Measurements from ENCODE around the gene TRIM74. TPM values are rescaled to one million over a fixed set of nuclear protein-coding genes. Genes with fewer than 3 reads are reported as not detected.
A peak's percentile ranks its signal among the peaks of the same experiment; 100 is the strongest.
"Not testable (repeated sequence)": the region's sequence is repeated elsewhere in the genome, so short reads cannot be mapped to it uniquely, and the experiment has no call there.

Gene TRIM74
- total RNA-seq, result under 1 TPM in 1 of 2 experiments, not detected in 1; 0.35 TPM

- H3K27me3 Mint-ChIP-seq, H3K9me3 Mint-ChIP-seq, H3K36me3 Mint-ChIP-seq, H3K27ac Mint-ChIP-seq, DNase-seq, H3K4me1 Mint-ChIP-seq, H3K4me3 Mint-ChIP-seq: not testable (repeated sequence)
Measured at GRCh38 chr7:72968980-72969516, at the start of gene TRIM74. TSS of gene TRIM74 (minus strand) at chr7:72969466. CDS start at chr7:72966157, 3,309 bp downstream.

- not testable (repeated sequence) for H3K4me1 Mint-ChIP-seq, H3K36me3 Mint-ChIP-seq, H3K27me3 Mint-ChIP-seq, H3K9me3 Mint-ChIP-seq, DNase-seq, H3K27ac Mint-ChIP-seq
- peak overlapping the region; percentile 65 for H3K4me3 Mint-ChIP-seq
Measured at GRCh38 chr7:73006491-73006890, 37.2 kb upstream of the TRIM74 start.

GRCh38 chr7:73005693-73006447 is 36.6 kb upstream of the TRIM74 start:
- Mint-ChIP-seq H3K4me3 (peak overlapping the region; percentile 86), H3K27ac (peak overlapping the region; percentile 97)
- H3K27me3 Mint-ChIP-seq, H3K4me1 Mint-ChIP-seq, H3K9me3 Mint-ChIP-seq, H3K36me3 Mint-ChIP-seq: not testable (repeated sequence)
- peak; percentile 95 for DNase-seq

- peak overlapping the region; percentile 97 for H3K27ac Mint-ChIP-seq
- H3K27me3 Mint-ChIP-seq, H3K36me3 Mint-ChIP-seq, H3K4me1 Mint-ChIP-seq, H3K9me3 Mint-ChIP-seq: not testable (repeated sequence)
- peak; percentile 87 for DNase-seq
- peak overlapping the region; percentile 86 for H3K4me3 Mint-ChIP-seq
Measured at GRCh38 chr7:73005356-73005692, 36.1 kb upstream of the TRIM74 start.

- not testable (repeated sequence) for H3K4me3 Mint-ChIP-seq, DNase-seq, H3K9me3 Mint-ChIP-seq, H3K27ac Mint-ChIP-seq, H3K36me3 Mint-ChIP-seq, H3K4me1 Mint-ChIP-seq, H3K27me3 Mint-ChIP-seq
Measured at GRCh38 chr7:72997887-72998468, 28.7 kb upstream of the TRIM74 start.

- H3K27me3 Mint-ChIP-seq, DNase-seq, H3K36me3 Mint-ChIP-seq, H3K9me3 Mint-ChIP-seq, H3K4me1 Mint-ChIP-seq, H3K4me3 Mint-ChIP-seq, H3K27ac Mint-ChIP-seq: not testable (repeated sequence)
Measured at GRCh38 chr7:72997447-72997846, 28.2 kb upstream of the TRIM74 start.

GRCh38 chr7:72995484-72995883 is 26.2 kb upstream of the TRIM74 start:
- H3K27ac Mint-ChIP-seq, H3K4me3 Mint-ChIP-seq, DNase-seq, H3K36me3 Mint-ChIP-seq, H3K27me3 Mint-ChIP-seq, H3K9me3 Mint-ChIP-seq, H3K4me1 Mint-ChIP-seq: not testable (repeated sequence)

GRCh38 chr7:72990146-72990913 is 21.1 kb upstream of the TRIM74 start:
- not testable (repeated sequence) for DNase-seq, H3K36me3 Mint-ChIP-seq, H3K4me1 Mint-ChIP-seq, H3K27ac Mint-ChIP-seq, H3K27me3 Mint-ChIP-seq, H3K9me3 Mint-ChIP-seq, H3K4me3 Mint-ChIP-seq

GRCh38 chr7:72982084-72982483 is 12.8 kb upstream of the TRIM74 start:
- H3K36me3 Mint-ChIP-seq, H3K4me1 Mint-ChIP-seq, DNase-seq, H3K27me3 Mint-ChIP-seq, H3K27ac Mint-ChIP-seq, H3K4me3 Mint-ChIP-seq, H3K9me3 Mint-ChIP-seq: not testable (repeated sequence)

GRCh38 chr7:72980382-72980781 is 11.1 kb upstream of the TRIM74 start:
- not testable (repeated sequence) for H3K9me3 Mint-ChIP-seq, DNase-seq, H3K4me1 Mint-ChIP-seq, H3K27me3 Mint-ChIP-seq, H3K4me3 Mint-ChIP-seq, H3K36me3 Mint-ChIP-seq, H3K27ac Mint-ChIP-seq

GRCh38 chr7:72976434-72976833 is 7.2 kb upstream of the TRIM74 start:
- not testable (repeated sequence) for H3K27me3 Mint-ChIP-seq, H3K9me3 Mint-ChIP-seq, H3K27ac Mint-ChIP-seq, H3K4me1 Mint-ChIP-seq, H3K36me3 Mint-ChIP-seq, DNase-seq, H3K4me3 Mint-ChIP-seq

GRCh38 chr7:72975656-72976286 is 6.5 kb upstream of the TRIM74 start:
- not testable (repeated sequence) for H3K4me3 Mint-ChIP-seq, H3K9me3 Mint-ChIP-seq, H3K4me1 Mint-ChIP-seq, H3K36me3 Mint-ChIP-seq, H3K27me3 Mint-ChIP-seq, H3K27ac Mint-ChIP-seq, DNase-seq

GRCh38 chr7:72974781-72975180 is 5.5 kb upstream of the TRIM74 start:
- H3K27me3 Mint-ChIP-seq, H3K4me1 Mint-ChIP-seq, H3K9me3 Mint-ChIP-seq, H3K27ac Mint-ChIP-seq, H3K4me3 Mint-ChIP-seq, DNase-seq, H3K36me3 Mint-ChIP-seq: not testable (repeated sequence)

- H3K4me3 Mint-ChIP-seq, H3K9me3 Mint-ChIP-seq, H3K36me3 Mint-ChIP-seq, H3K4me1 Mint-ChIP-seq, DNase-seq, H3K27ac Mint-ChIP-seq, H3K27me3 Mint-ChIP-seq: not testable (repeated sequence)
Measured at GRCh38 chr7:72971505-72971904, 2.2 kb upstream of the TRIM74 start.

- not testable (repeated sequence) for H3K4me3 Mint-ChIP-seq, H3K27me3 Mint-ChIP-seq, H3K27ac Mint-ChIP-seq, H3K9me3 Mint-ChIP-seq, H3K4me1 Mint-ChIP-seq, H3K36me3 Mint-ChIP-seq, DNase-seq
Measured at GRCh38 chr7:72969688-72970087, 422 bp upstream of the TRIM74 start.
